Vagina (tissue), 2 donors: ENCODE measurements around the gene PCNA.

ENCODE experiments used
- CTCF ChIP-seq, 3 experiments: fragments of 450-650 bp in 2 of 3; fragments of 200-600 bp in 1 of 3; sonication (generic) in 1 of 3; IDR thresholded peaks; one replicate each; pipeline ENCODE4 v1.5.1; 2017 to 2019; ENCODE audit warnings: antibody characterized with exemption in 3 of 3, mild to moderate bottlenecking in 2 of 3, moderate library complexity in 2 of 3
- POLR2A ChIP-seq, 2 donors: fragments of 450-650 bp; IDR thresholded peaks; one replicate each; pipeline ENCODE4 v1.6.1; 2017; ENCODE audit warnings: antibody characterized with exemption in 2 of 2, mild to moderate bottlenecking in 2 of 2, moderate library complexity in 2 of 2

- no peak for TF ChIP-seq POLR2A (IDR thresholded peaks at IDR 0.05)
- no peak for TF ChIP-seq CTCF (IDR thresholded peaks at IDR 0.05)
Measured at GRCh38 chr20:5160882-5161281, 41.1 kb upstream of the PCNA start.
